Measurements from ENCODE around the gene NDUFC2.
A peak's percentile ranks its signal among the peaks of the same experiment; 100 is the strongest.
"Not testable (repeated sequence)": the region's sequence is repeated elsewhere in the genome, so short reads cannot be mapped to it uniquely, and the experiment has no call there.

Gene NDUFC2

DNA sequence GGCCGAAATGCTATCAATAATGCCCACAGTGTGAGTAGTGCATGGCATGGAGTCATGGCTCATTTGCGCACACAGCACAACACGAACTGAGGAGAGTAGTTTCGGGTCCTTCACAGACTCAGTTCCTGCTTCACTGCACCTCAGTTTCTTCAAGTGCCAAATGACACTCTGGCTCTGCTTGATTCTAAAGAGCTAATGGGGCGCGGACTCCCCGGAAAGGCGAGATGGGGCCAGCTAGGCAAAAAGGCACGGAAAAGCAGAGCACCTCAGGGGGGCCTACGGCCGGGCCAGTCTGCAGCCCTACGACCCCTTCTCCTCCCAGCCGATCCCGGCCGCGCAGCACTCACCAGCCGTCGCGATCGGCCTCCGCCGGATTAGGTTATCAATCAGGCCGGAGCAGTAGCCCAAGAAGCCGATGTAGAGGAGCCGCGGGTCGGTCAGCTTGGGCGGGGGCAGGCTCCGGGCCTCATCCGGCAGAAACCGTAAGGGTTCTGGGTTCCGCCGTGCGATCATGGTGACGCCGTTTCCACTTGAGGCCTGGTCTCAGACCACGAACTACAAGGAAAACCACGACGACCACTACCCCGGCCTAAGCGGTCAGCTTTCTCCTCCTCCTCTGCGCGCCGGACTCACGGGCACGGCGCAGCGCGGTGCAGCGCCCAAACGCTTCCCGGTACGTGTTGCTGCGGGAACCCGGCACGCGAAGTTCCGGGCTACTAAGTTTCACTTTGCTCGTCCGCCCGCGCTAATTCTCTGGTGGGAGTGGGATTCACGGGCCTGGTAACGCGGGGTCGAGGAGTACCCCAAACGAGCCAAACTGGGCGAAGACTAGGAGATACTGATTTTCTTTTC, at the start of gene NDUFC2:
Gene NDUFC2, minus strand, starts transcription at position 631 of the 852 bp plus-strand sequence. Its CDS starts 118 bp downstream, at position 513.
- DNase-seq = peak; percentile 83

DNA sequence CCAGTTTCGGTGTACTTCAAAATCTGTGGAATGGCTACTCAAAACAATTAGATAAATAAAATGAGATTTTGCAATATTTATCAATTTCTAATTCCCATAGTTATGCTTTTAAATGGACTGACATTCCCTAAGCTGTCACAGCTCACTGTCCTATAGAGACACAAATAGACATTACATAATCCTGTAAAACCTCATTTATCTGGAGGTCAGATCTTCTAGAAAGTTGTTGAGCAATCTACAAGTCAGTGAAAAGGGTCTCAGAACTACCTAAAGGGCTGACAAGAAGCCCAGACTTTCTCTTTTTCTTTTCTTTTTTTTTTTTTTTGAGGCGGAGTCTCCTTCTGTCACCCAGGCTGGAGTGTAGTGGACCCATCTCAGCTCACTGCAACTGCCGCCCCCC, 47.7 kb upstream of the NDUFC2 start:
- DNase-seq = no peak

- no peak for DNase-seq
These were observed 33.1 kb upstream of the NDUFC2 start for GRCh38 chr11:78112582-78113275.

DNA sequence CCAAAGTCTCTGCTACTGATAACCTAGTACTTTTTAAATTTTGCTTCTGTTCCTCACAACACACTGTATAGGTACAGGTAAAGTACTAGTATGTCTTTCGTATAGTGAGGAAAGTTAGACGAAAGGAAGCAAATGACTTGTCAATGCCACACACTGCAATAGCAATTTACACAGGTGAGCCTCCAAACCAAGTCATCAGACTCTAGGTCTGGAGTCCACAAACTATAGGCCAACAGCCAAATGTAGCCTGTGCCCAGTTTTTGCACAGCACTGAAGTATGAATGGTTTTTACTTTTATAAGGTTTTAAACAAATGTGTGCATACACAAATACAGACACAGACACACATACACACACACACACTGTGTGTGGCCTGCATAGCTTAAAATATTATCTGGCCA, 31.6 kb upstream of the NDUFC2 start:
- DNase-seq = no peak

GRCh38 chr11:78110830-78111229, 31.2 kb upstream of the NDUFC2 start:
- DNase-seq = no peak

- DNase-seq = no peak
These were observed 30.7 kb upstream of the NDUFC2 start for GRCh38 chr11:78110351-78110750.

DNA sequence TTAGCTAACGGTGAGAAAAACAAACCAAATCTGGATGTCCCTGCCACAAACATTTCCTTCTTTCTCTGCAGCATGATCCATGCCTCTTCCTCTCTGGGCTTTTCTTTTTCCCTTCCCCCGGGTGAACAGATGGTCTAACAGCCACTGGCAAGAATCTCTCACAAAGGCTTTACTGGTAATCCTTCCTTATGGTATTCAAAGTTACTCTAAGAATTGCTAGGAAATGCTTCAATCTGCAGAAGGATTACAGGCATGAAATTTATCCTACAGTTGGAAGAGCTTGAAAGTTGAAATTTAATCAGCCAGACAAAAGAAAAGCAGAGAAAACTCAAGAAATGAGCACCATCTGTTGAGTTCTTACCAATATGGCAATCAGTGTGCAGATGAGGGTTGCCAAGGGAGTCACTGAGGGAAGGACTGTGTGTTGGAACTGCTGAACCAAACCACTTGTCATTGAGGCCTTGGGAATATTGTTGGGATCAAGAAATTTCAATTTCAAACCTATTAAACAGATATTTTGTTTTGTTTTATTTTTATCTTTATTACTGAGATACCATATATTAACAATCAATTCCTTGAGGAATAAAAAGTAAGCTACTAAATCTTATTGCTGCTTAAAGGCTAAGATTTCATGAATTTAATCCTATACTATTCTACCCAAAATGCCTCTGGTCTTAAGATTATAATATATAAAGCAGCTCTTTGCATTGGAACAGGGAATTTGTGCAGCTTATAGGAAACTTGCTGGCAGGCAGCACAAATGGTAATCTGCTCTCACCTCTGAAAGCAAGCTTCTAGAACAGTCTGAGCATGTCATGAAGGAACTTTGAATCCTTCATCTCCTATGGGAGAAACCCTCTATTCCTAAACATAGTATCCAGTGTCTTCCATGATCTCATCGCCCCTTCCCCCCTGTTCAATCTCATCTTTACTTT, 29.7 kb upstream of the NDUFC2 start:
- no peak for DNase-seq

DNA sequence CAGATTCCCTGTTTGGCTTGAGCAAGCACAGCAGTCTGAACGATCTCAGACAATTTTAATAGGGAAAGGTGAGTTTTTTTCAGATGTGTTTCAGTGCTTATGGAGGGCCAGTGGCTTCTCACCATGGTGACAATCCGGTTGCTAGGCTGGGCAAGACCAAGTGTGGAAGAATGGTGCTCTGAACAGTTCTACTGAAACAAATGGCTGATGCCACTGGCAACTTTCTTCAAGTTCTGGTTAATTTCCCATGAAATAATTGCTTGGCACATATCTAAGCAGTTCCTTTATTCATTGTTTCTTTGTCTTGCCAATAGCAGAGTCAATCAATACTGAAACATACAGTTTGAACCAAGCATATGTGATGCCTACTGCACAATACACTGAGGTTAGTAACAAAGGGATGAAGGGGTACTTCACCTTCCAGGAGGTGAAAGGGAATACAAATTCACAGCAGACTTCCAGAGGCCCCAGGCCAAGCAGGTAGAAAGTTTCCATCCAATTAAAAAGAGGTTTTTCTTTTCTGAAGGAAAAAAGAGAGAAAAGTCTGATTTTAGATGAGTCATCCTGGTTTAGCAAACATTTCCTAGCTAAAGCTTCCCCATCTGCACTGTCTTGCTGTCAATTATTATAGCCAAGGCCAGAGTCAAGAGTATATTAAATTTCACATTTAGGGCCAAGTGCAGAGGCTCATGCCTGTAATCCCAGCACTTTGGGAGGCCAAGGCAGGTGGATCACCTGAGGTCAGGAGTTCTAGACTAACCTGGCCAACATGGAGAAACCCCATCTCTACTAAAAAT, 21.2 kb upstream of the NDUFC2 start:
- peak; percentile 78 for DNase-seq

DNA sequence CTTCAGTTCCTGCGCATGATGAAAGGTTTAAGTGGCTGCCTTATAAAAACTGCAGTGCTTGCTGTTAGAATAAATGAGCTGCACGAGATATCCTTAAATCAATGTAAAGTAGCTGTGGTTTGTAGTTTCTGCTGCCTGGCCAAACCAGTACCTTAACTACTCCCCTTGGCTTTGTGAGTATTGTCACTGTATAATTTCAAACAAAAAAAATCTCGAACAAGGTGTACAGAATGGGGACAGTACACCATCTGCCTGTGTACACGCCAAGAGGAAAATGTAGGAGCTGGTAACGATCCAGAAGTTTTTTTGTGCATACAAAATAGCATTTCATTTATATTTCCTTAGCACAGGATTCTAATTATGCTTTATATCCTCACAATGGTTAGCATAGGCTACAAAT, 20.6 kb upstream of the NDUFC2 start:
- peak; percentile 78 for DNase-seq

DNA sequence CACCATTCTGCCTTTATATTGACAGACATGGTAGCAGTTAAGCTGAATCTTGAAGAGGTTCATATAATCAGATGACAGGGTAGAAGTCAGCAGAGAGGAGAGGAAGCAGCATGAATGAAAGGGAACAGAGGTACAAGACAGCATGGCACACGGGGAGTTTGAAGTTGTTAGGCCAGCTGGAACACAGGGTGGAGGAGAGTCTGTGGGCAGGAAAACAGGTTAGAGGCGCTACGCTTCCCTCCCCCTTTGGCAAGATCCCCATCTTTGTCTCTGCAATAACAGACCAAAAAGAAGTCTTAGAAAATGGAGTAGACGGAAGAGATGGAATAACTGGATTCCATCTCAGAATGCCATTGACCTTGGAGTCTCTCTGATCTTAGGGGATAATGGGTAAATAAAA, 20.0 kb upstream of the NDUFC2 start:
- DNase-seq = peak; percentile 23

- no peak for DNase-seq
These were observed 18.2 kb upstream of the NDUFC2 start for GRCh38 chr11:78097666-78098385.

- no peak for DNase-seq
These were observed 14.6 kb upstream of the NDUFC2 start for GRCh38 chr11:78094250-78094649.

- DNase-seq = not testable (repeated sequence)
These were observed 6.9 kb upstream of the NDUFC2 start for GRCh38 chr11:78086521-78087074.

DNA sequence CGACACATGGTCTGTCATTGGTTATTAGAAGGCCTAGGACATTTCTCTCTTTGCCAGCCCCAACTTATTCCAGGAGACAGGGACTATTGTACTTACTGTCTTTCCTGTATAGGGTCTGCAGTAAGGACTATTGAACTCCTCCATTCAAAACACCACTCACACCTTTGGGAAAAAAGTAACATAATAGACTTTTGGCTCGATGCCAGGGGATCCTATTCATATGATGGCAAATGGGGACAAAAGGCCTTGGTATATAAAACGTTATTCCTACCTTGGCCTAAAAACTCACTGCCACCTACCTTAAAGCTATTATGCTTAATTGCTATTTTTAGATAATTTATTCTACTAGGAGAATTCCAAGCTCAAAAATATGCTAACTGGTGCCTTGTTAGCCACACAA, 6.3 kb upstream of the NDUFC2 start:
- peak; percentile 46 for DNase-seq

DNA sequence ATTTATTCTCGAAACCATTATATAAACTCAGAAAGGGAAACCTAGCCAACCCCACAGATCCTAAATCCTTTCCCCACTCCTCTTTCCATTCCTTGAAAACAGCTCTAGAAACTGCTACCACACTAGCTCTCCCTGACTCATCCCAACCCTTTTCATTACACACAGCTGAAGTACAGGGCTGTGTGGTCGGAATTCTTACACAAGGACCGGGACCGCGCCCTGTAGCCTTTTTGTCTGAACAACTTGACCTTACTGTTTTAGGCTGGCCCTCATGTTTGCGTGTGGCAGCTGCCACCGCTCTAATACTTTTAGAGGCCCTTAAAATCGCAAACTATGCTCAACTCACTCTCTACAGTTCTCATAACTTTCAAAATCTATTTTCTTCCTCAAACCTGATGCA, 4.8 kb upstream of the NDUFC2 start:
- DNase-seq = not testable (repeated sequence)

DNA sequence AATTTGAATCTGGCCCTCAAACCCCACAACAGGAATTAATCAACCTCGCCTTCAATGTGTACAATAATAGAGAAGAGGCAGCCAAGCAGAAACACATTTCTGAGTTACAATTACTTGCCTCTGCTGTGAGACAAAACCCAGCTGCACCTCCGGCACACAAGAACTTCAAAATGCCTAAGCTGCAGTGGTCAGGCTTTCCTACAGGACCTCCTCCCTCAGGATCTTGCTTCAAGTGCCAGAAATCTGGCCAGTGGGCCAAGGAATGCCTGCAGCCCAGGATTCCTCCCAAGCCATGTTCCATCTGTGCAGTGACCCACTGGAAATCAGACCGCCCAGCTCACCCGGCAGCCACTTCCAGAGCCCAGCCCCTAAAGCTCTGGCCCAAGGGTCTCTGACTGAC, 3.4 kb upstream of the NDUFC2 start:
- DNase-seq = no peak

GRCh38 chr11:78082146-78082545, 2.5 kb upstream of the NDUFC2 start:
- DNase-seq = no peak

DNA sequence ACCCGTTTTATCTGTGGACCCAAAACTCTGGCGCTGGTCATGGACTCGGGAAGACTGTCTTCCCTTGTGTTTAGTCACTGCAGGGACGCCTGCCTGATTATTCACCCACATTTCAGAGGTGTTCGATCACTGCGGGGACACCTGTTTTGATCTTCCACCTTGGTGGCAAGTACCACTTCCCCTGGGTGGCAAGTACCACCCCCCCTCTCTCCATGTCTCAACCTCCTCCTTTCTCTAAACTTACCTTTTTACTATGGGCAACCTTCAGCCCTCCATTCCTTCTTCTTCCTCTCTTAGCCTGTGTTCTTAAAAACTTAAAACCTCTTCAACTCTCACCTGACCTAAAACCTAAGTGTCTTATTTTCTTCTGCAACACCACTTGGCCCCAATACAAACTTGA, 1.9 kb upstream of the NDUFC2 start:
- DNase-seq = no peak

DNA sequence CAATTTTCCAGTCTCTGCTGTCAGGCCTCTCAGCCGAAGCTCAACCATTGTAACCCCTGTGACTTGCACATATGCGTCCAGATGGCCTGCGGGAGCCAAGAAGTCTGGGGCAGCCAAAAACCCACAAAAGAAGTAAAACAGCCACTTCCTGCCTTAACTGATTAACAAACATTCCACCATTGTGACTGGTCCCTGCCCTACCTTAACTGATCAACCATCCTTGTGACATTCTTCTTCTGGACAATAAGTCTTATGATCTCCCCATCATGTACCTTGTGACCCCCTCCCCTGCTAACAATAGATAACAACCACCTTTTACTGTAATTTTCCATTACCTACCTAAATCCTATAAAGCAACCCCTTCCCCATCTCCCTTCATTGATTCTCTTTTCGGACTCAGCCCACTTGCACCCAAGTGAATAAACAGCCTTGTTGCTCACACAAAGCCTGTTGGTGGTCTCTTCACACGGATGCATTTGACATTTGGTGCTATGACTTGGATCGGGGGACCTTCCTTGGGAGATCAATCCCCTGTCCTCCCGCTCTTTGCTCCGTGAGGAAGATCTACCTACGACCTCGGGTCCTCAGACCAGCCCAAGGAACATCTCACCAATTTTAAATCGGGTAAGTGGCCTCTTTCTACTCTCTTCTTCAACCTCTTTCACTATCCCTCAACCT, 1.3 kb upstream of the NDUFC2 start:
- DNase-seq = no peak

DNA sequence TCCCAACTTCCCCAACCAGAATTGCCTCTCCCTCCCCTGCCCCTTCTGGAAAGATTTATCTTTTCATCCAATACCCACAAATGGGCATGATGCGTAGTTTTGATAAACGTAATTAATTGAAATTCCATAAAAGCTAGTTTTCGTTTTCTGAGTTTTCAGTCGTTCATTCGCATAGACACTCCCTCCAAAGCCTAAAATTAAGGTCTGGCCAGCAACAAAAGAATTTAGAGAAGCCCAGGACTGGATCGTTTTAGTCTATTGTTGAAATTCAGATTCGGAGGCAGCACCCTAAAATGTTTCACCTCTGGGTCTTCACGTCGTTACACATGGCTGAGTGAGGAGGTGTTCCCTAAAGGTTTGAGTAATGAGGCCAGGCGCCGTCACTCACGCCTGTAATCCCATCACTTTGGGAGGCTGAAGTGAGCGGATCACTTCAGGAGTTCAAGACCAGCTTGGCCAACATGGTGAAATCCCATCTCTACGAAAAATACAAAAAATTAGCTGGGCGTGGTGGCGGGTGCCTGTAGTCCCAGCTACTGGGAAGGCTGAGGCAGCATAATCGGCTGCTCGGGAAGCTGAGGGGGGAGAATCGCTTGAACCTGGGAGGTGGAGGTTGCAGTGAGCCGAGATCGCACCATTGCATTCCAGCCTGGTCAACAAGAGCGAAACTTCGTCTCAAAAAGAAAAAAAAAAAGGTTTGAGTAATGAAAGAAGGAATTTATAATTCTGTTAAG, 589 bp upstream of the NDUFC2 start:
- no peak for DNase-seq
